ENCODE results near the gene AATF.

AATF gene

DNA sequence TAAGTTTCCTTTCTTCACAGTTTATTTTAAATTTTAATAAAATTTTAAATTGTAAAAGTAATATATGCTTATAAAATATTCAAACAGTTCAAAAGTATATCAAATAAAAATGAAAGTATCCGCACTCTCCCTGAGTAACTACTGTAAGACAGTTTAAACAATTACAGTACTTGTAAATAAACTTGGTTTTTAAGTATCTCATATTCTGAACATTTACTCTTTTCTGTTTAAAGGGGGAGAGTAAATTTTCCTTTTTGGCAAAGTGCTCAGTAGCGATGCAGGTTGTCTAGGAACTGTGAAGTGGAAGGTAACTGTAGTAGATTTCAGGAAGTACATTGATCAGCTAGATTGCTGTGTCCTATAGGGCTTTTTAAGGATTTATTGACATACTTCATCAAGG, 28.8 kb downstream of the AATF start:
- H3K27ac ChIP-seq (ENCODE audit: poor library complexity, severe bottlenecking), result no peak overlapping the region
- ATAC-seq (ENCODE audit: low read depth) (no peak), DNase-seq (ENCODE audit: low spot score) (no peak)
- no peaks in the 10 kb centered on the region for H3K27me3 ChIP-seq (ENCODE audit: insufficient read depth, poor library complexity, severe bottlenecking)
- no peaks in the 10 kb centered on the region for H3K9me3 ChIP-seq (ENCODE audit: severe bottlenecking)
- peaks cover 23% of the 10 kb centered on the region for H3K4me1 ChIP-seq (ENCODE audit: insufficient read depth, poor library complexity, severe bottlenecking)
- TF ChIP-seq, protein P1, sequence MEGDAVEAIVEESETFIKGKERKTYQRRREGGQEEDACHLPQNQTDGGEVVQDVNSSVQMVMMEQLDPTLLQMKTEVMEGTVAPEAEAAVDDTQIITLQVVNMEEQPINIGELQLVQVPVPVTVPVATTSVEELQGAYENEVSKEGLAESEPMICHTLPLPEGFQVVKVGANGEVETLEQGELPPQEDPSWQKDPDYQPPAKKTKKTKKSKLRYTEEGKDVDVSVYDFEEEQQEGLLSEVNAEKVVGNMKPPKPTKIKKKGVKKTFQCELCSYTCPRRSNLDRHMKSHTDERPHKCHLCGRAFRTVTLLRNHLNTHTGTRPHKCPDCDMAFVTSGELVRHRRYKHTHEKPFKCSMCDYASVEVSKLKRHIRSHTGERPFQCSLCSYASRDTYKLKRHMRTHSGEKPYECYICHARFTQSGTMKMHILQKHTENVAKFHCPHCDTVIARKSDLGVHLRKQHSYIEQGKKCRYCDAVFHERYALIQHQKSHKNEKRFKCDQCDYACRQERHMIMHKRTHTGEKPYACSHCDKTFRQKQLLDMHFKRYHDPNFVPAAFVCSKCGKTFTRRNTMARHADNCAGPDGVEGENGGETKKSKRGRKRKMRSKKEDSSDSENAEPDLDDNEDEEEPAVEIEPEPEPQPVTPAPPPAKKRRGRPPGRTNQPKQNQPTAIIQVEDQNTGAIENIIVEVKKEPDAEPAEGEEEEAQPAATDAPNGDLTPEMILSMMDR (IDR thresholded peaks at IDR 0.05; ENCODE audit: poor library complexity, severe bottlenecking), result no peak
- H3K4me3 ChIP-seq (ENCODE audit: severe bottlenecking), result no peak overlapping the region
- peaks cover 3% of the 10 kb centered on the region; the same call in 1 of the 2 replicates for H3K36me3 ChIP-seq (ENCODE audit: low read depth)

DNA sequence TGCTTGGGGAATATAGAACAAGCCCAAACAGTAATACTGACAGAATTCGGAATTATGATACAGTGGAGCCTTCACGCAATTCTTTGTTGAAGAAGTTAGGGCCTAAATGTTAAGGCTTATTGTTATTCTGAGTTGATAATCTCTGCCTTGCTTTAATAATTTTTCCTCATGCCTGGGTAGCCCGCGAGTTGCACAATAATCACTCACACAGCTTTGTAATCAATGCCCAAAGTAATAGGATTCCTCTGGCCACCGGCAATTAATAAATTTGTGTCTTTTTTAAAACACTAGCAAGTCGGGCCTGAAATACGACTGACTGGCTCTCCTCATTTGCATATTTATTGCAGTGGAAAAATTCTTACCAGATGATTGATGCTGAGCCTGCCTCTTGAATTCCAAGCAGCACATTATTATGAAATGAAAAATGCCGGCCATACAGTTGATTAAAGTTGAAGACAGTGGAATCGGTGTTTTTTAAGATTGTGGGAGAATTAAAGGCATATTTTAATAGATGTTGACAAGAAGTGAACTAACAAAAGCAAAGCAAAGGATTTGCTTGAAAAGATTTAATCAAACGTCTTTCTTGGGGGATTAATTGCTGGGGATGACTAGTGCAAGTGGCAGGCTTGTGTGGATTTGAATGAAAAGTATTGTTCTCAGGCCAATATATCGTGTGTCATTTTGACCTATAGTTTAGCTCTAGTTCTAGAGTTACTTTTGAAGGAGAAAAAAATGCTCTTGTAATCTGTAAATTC, 30.2 kb downstream of the AATF start:
- Histone ChIP-seq H3K27ac (ENCODE audit: poor library complexity, severe bottlenecking) (no peak overlapping the region), H3K27me3 (ENCODE audit: insufficient read depth, poor library complexity, severe bottlenecking) (no peaks in the 10 kb centered on the region), H3K4me3 (ENCODE audit: severe bottlenecking) (no peak overlapping the region), H3K9me3 (ENCODE audit: severe bottlenecking) (no peaks in the 10 kb centered on the region), H3K36me3 (ENCODE audit: low read depth) (peaks cover 8% of the 10 kb centered on the region; the same call in 1 of the 2 replicates), H3K4me1 (ENCODE audit: insufficient read depth, poor library complexity, severe bottlenecking) (peaks cover 23% of the 10 kb centered on the region)
- ATAC-seq (ENCODE audit: low read depth) (peak; percentile 41; the same call in 1 of the 3 replicates), DNase-seq (ENCODE audit: low spot score) (no peak)
- TF ChIP-seq, protein P1 (IDR thresholded peaks at IDR 0.05; ENCODE audit: poor library complexity, severe bottlenecking), result no peak

- H3K27ac ChIP-seq (ENCODE audit: poor library complexity, severe bottlenecking), result no peak overlapping the region
- H3K4me3 ChIP-seq (ENCODE audit: severe bottlenecking), result no peak overlapping the region
- TF ChIP-seq, protein P1 (IDR thresholded peaks at IDR 0.05; ENCODE audit: poor library complexity, severe bottlenecking), result no peak
- H3K9me3 ChIP-seq (ENCODE audit: severe bottlenecking), result no peaks in the 10 kb centered on the region
- peaks cover 23% of the 10 kb centered on the region for H3K4me1 ChIP-seq (ENCODE audit: insufficient read depth, poor library complexity, severe bottlenecking)
- DNase-seq (ENCODE audit: low spot score) (no peak), ATAC-seq (ENCODE audit: low read depth) (no peak)
- H3K27me3 ChIP-seq (ENCODE audit: insufficient read depth, poor library complexity, severe bottlenecking), result no peaks in the 10 kb centered on the region
- peaks cover 8% of the 10 kb centered on the region; the same call in 1 of the 2 replicates for H3K36me3 ChIP-seq (ENCODE audit: low read depth)
Observed at GRCh38 chr17:36979565-36979941, 30.8 kb downstream of the AATF start.

- Histone ChIP-seq H3K36me3 (ENCODE audit: low read depth) (peaks cover 8% of the 10 kb centered on the region; the same call in 1 of the 2 replicates), H3K4me1 (ENCODE audit: insufficient read depth, poor library complexity, severe bottlenecking) (peaks cover 23% of the 10 kb centered on the region), H3K4me3 (ENCODE audit: severe bottlenecking) (no peak overlapping the region), H3K27me3 (ENCODE audit: insufficient read depth, poor library complexity, severe bottlenecking) (no peaks in the 10 kb centered on the region), H3K27ac (ENCODE audit: poor library complexity, severe bottlenecking) (no peak overlapping the region), H3K9me3 (ENCODE audit: severe bottlenecking) (no peaks in the 10 kb centered on the region)
- DNase-seq (ENCODE audit: low spot score) (no peak), ATAC-seq (ENCODE audit: low read depth) (no peak)
- TF ChIP-seq, protein P1 (IDR thresholded peaks at IDR 0.05; ENCODE audit: poor library complexity, severe bottlenecking), result no peak
Observed at GRCh38 chr17:36980280-36980761, 31.6 kb downstream of the AATF start.

DNA sequence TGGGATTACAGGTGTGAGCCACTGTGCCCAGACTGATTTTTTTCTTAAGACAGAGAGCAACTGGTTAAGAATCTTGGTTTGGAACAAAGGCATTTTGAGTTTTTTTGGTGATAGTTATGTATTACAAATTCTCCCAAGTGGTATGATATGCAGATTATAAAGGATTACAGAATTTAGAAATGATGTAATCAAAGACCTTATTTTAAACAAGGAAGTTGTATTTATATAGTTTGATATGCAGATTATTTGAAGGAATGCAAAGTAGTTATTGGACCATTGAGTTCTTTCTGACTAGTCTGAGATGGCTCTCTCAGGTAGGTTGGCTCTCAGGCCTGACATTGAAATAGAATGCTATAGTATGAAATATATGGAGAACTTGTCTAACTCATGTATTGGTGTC, 34.9 kb downstream of the AATF start:
- DNase-seq (ENCODE audit: low spot score), result no peak
- H3K36me3 ChIP-seq (ENCODE audit: low read depth), result peaks cover 32% of the 10 kb centered on the region
- no peak for ATAC-seq (ENCODE audit: low read depth)
- no peaks in the 10 kb centered on the region for H3K27me3 ChIP-seq (ENCODE audit: insufficient read depth, poor library complexity, severe bottlenecking)
- peaks cover 20% of the 10 kb centered on the region for H3K4me1 ChIP-seq (ENCODE audit: insufficient read depth, poor library complexity, severe bottlenecking)
- no peak overlapping the region for H3K4me3 ChIP-seq (ENCODE audit: severe bottlenecking)
- H3K9me3 ChIP-seq (ENCODE audit: severe bottlenecking), result no peaks in the 10 kb centered on the region
- H3K27ac ChIP-seq (ENCODE audit: poor library complexity, severe bottlenecking), result no peak overlapping the region
- TF ChIP-seq, protein P1 (IDR thresholded peaks at IDR 0.05; ENCODE audit: poor library complexity, severe bottlenecking), result no peak
